Measurements from ENCODE around the gene ANXA2R. TPM values are rescaled to one million over a fixed set of nuclear protein-coding genes. Genes with fewer than 3 reads are reported as not detected.

The ANXA2R gene
- total and polyA plus RNA-seq, 2 of the 13 experiments (the other 11 are each of a cell fraction or from before 2014, with no cell fraction given), result 0.95 to 1.3 TPM

DNA sequence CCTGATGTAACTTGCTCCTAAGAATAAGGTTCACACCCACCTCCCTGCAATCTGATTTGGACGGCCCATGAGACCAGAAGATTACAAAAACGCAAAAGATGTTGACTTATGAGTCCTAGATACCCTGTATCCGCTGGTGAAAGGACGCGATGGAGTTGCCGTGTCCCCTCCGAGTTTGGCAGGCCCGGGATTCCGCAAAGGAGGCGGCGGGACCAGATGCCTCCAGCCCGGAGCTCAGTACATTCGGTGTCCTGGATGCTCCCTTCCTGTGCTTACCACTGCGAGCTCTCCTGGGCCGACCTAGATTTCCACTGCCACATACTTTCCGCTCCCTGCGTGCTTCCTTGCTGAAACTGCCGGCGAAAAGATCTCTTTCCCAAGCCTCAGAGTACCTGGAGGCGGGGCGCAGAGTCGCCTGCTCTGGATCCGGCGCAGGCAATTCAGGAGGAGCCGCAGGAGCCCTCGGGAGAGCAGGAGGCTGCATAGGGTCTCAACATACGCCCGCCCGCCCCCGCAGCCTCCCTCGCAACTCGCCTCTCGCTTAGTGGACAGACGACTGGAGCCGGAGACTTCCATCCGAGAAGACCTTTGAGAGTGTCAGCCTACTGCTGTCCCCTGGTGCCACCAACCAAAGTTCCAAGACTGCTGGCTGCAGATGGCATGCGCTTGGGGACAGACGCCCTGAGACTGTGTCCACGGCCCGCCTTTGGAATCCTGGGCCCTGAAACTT, 39.8 kb downstream of the ANXA2R start (continued):
- TF ChIP-seq, protein P1, sequence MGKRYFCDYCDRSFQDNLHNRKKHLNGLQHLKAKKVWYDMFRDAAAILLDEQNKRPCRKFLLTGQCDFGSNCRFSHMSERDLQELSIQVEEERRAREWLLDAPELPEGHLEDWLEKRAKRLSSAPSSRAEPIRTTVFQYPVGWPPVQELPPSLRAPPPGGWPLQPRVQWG (CRISPR knock-in tag; IDR thresholded peaks at IDR 0.05; ENCODE audit: borderline replicate concordance, low read depth), result no peak
- no peak for TF ChIP-seq SRSF9 (IDR thresholded peaks at IDR 0.05; ENCODE audit: borderline replicate concordance, insufficient read depth, low read depth, low read length, poor library complexity, severe bottlenecking)
- no peak for TF ChIP-seq PRPF4 (IDR thresholded peaks at IDR 0.05; ENCODE audit: low read depth, low read length, poor library complexity, severe bottlenecking)
- TF ChIP-seq, protein P2, sequence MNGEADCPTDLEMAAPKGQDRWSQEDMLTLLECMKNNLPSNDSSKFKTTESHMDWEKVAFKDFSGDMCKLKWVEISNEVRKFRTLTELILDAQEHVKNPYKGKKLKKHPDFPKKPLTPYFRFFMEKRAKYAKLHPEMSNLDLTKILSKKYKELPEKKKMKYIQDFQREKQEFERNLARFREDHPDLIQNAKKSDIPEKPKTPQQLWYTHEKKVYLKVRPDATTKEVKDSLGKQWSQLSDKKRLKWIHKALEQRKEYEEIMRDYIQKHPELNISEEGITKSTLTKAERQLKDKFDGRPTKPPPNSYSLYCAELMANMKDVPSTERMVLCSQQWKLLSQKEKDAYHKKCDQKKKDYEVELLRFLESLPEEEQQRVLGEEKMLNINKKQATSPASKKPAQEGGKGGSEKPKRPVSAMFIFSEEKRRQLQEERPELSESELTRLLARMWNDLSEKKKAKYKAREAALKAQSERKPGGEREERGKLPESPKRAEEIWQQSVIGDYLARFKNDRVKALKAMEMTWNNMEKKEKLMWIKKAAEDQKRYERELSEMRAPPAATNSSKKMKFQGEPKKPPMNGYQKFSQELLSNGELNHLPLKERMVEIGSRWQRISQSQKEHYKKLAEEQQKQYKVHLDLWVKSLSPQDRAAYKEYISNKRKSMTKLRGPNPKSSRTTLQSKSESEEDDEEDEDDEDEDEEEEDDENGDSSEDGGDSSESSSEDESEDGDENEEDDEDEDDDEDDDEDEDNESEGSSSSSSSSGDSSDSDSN (CRISPR knock-in tag; IDR thresholded peaks at IDR 0.05), result peak; percentile 40; the same call in 1 of the 2 replicates
- no peak for TF ChIP-seq ATAD3A (CRISPR knock-in tag; IDR thresholded peaks at IDR 0.05)
- TF ChIP-seq TMF1 (CRISPR knock-in tag; IDR thresholded peaks at IDR 0.05; ENCODE audit: low read depth), result no peak
- no peak for TF ChIP-seq ZNF24 (IDR thresholded peaks at IDR 0.05)
- no peak for TF ChIP-seq ZNF607 (CRISPR knock-in tag; IDR thresholded peaks at IDR 0.05; ENCODE audit: borderline replicate concordance)
- no peak for TF ChIP-seq SMAD3 (CRISPR knock-in tag; IDR thresholded peaks at IDR 0.05)
- TF ChIP-seq ZSCAN22 (CRISPR knock-in tag; IDR thresholded peaks at IDR 0.05), result no peak
- no peak for TF ChIP-seq SP4 (CRISPR knock-in tag; IDR thresholded peaks at IDR 0.05)
- TF ChIP-seq HDAC1 (CRISPR knock-in tag; IDR thresholded peaks at IDR 0.05), result 0 out of 2 replicates have a peak, but pooled peaks have one; percentile 42
- no peak for TF ChIP-seq CHCHD3 (CRISPR knock-in tag; IDR thresholded peaks at IDR 0.05)
- no peak for TF ChIP-seq RARA (CRISPR knock-in tag; IDR thresholded peaks at IDR 0.05)
- TF ChIP-seq, protein P3, sequence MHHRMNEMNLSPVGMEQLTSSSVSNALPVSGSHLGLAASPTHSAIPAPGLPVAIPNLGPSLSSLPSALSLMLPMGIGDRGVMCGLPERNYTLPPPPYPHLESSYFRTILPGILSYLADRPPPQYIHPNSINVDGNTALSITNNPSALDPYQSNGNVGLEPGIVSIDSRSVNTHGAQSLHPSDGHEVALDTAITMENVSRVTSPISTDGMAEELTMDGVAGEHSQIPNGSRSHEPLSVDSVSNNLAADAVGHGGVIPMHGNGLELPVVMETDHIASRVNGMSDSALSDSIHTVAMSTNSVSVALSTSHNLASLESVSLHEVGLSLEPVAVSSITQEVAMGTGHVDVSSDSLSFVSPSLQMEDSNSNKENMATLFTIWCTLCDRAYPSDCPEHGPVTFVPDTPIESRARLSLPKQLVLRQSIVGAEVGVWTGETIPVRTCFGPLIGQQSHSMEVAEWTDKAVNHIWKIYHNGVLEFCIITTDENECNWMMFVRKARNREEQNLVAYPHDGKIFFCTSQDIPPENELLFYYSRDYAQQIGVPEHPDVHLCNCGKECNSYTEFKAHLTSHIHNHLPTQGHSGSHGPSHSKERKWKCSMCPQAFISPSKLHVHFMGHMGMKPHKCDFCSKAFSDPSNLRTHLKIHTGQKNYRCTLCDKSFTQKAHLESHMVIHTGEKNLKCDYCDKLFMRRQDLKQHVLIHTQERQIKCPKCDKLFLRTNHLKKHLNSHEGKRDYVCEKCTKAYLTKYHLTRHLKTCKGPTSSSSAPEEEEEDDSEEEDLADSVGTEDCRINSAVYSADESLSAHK (CRISPR knock-in tag; IDR thresholded peaks at IDR 0.05; ENCODE audit: borderline replicate concordance), result no peak
- no peak for TF ChIP-seq MEF2D (CRISPR knock-in tag; IDR thresholded peaks at IDR 0.05)
- no peak for TF ChIP-seq HNRNPUL1 (IDR thresholded peaks at IDR 0.05; ENCODE audit: low read depth, low read length)
- 0 out of 2 replicates have a peak, but pooled peaks have one; percentile 36 for TF ChIP-seq ZNF160 (CRISPR knock-in tag; IDR thresholded peaks at IDR 0.05)
- TF ChIP-seq, protein P4, sequence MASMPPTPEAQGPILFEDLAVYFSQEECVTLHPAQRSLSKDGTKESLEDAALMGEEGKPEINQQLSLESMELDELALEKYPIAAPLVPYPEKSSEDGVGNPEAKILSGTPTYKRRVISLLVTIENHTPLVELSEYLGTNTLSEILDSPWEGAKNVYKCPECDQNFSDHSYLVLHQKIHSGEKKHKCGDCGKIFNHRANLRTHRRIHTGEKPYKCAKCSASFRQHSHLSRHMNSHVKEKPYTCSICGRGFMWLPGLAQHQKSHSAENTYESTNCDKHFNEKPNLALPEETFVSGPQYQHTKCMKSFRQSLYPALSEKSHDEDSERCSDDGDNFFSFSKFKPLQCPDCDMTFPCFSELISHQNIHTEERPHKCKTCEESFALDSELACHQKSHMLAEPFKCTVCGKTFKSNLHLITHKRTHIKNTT (CRISPR knock-in tag; IDR thresholded peaks at IDR 0.05), result no peak
- TF ChIP-seq, protein P5, sequence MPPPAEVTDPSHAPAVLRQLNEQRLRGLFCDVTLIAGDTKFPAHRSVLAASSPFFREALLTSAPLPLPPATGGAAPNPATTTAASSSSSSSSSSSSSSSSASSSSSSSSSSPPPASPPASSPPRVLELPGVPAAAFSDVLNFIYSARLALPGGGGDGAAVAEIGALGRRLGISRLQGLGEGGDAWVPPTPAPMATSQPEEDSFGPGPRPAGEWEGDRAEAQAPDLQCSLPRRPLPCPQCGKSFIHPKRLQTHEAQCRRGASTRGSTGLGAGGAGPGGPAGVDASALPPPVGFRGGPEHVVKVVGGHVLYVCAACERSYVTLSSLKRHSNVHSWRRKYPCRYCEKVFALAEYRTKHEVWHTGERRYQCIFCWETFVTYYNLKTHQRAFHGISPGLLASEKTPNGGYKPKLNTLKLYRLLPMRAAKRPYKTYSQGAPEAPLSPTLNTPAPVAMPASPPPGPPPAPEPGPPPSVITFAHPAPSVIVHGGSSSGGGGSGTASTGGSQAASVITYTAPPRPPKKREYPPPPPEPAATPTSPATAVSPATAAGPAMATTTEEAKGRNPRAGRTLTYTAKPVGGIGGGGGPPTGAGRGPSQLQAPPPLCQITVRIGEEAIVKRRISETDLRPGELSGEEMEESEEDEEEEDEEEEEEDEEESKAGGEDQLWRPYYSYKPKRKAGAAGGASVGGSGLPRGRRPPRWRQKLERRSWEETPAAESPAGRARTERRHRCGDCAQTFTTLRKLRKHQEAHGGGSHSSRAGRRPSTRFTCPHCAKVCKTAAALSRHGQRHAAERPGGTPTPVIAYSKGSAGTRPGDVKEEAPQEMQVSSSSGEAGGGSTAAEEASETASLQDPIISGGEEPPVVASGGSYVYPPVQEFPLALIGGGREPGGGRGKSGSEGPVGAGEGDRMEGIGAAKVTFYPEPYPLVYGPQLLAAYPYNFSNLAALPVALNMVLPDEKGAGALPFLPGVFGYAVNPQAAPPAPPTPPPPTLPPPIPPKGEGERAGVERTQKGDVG (CRISPR knock-in tag; IDR thresholded peaks at IDR 0.05; ENCODE audit: borderline replicate concordance), result no peak
